SK-N-SH (cell line): Measurements from ENCODE around the gene PTPRJ. TPM values are rescaled to one million over a fixed set of nuclear protein-coding genes. Genes with fewer than 3 reads are reported as not detected.

Source experiments
- CTCF ChIA-PET: fragments of 300-600, 350-600 bp; formaldehyde crosslinking; extraction: SDS; loops from one replicate; lab custom pipeline; 2021; lab: Yijun Ruan, JAX
- POLR2A ChIA-PET: fragments of 350-600 bp; sonication (Branson Sonifier 250); formaldehyde crosslinking; extraction: SDS; loops from one replicate; lab custom pipeline; 2020; ENCODE audit warnings: antibody characterized with exemption, inconsistent platforms; lab: Yijun Ruan, JAX
- DNase-seq: peaks from one replicate; pipeline ENCODE4 v3.0.0; 2012
- H2AFZ ChIP-seq: fragments of 200-600 bp; sonication (generic); 2 replicates; pipeline ENCODE4 v1.8.1; 2016; ENCODE audit warnings: antibody characterized with exemption, mild to moderate bottlenecking, low read depth
- H3F3A ChIP-seq: fragments of 200-600 bp; sonication (generic); replicated peaks from 2 replicates; pipeline ENCODE3; 2016; ENCODE audit warnings: antibody characterized with exemption, mild to moderate bottlenecking; ENCODE audit not compliant: insufficient read depth
- H3K27ac ChIP-seq, 2 experiments: fragments of 200-500 bp in 1 of 2; fragments of 200-600 bp in 1 of 2; sonication (Bioruptor generic) in 1 of 2; sonication (generic), shearing (Covaris generic) in 1 of 2; 2 replicates each; pipeline versions ENCODE4 v1.5.1 to v1.6.1; 2014 to 2016; ENCODE audit warnings: low read depth in 2 of 2, inconsistent platforms in 1 of 2, low read length in 1 of 2, mild to moderate bottlenecking in 1 of 2, mixed read lengths in 1 of 2
- H3K27me3 ChIP-seq: fragments of 200-600 bp; sonication (generic), shearing (Covaris generic); 2 replicates; pipeline ENCODE4 v1.6.1; 2016; ENCODE audit warnings: mixed run types; ENCODE audit not compliant: insufficient read depth
- H3K36me3 ChIP-seq, 2 experiments: fragments of 200-500 bp in 1 of 2; fragments of 200-600 bp in 1 of 2; sonication (Bioruptor generic) in 1 of 2; sonication (generic) in 1 of 2; replicated peaks in 1 of 2; 2 replicates each; pipeline versions ENCODE3 to v1.5.1; 2014 to 2016; ENCODE audit warnings: low read length in 1 of 2, mild to moderate bottlenecking in 1 of 2; ENCODE audit not compliant: insufficient read depth in 2 of 2, control insufficient read depth in 1 of 2
- H3K4me1 ChIP-seq, 2 experiments: fragments of 200-500 bp in 1 of 2; fragments of 200-600 bp in 1 of 2; sonication (Bioruptor generic) in 1 of 2; sonication (generic), shearing (Covaris generic) in 1 of 2; 2 replicates each; pipeline versions ENCODE4 v1.5.1 to v1.6.1; 2014 to 2016; ENCODE audit warnings: low read depth in 1 of 2, low read length in 1 of 2, mixed run types in 1 of 2; ENCODE audit not compliant: insufficient read depth in 2 of 2, control insufficient read depth in 1 of 2
- H3K4me2 ChIP-seq: fragments of 200-600 bp; sonication (generic), shearing (Covaris generic); 2 replicates; pipeline ENCODE4 v1.6.1; 2017; ENCODE audit warnings: mixed run types
- H3K4me3 ChIP-seq, 2 experiments: fragments of 200-500 bp in 1 of 2; fragments of 200-600 bp in 1 of 2; sonication (Bioruptor generic) in 1 of 2; sonication (generic), shearing (Covaris generic) in 1 of 2; 2 replicates each; pipeline versions ENCODE4 v1.5.1 to v1.8.1; 2014 to 2016; ENCODE audit warnings: low read depth in 2 of 2, inconsistent platforms in 1 of 2, low read length in 1 of 2, mild to moderate bottlenecking in 1 of 2, mixed read lengths in 1 of 2, moderate library complexity in 1 of 2
- H3K79me2 ChIP-seq: fragments of 200-600 bp; sonication (generic); 2 replicates; pipeline ENCODE4 v1.8.1; 2017; ENCODE audit warnings: mild to moderate bottlenecking; ENCODE audit not compliant: insufficient read depth
- H3K9ac ChIP-seq: fragments of 200-600 bp; sonication (generic); 2 replicates; pipeline ENCODE4 v1.6.1; 2017; ENCODE audit warnings: mixed run types
- H3K9me2 ChIP-seq: fragments of 200-600 bp; sonication (generic); 2 replicates; pipeline ENCODE4 v1.6.1; 2017; ENCODE audit warnings: mixed run types
- H3K9me3 ChIP-seq: fragments of 200-600 bp; sonication (generic); 2 replicates; pipeline ENCODE4 v1.6.1; 2017; ENCODE audit warnings: mixed run types, mild to moderate bottlenecking, moderate library complexity
- H4K20me1 ChIP-seq: fragments of 200-600 bp; sonication (generic); 2 replicates; pipeline ENCODE4 v1.6.1; 2017; ENCODE audit warnings: mild to moderate bottlenecking, mixed run types; ENCODE audit not compliant: insufficient read depth
- CHD2 ChIP-seq: fragments of 150-350 bp; IDR thresholded peaks from 2 replicates; pipeline ENCODE4 v1.6.1; 2018; ENCODE audit warnings: low read length; ENCODE audit not compliant: partially characterized antibody
- EP300 ChIP-seq, 2 experiments: IDR thresholded peaks; 2 replicates each; pipeline versions ENCODE4 v1.4.0 to v1.6.1; 2012; ENCODE audit warnings: borderline replicate concordance in 1 of 2, low read depth in 1 of 2, low read length in 1 of 2
- FOSL2 ChIP-seq: IDR thresholded peaks from 2 replicates; pipeline ENCODE4 v1.4.0; 2012; ENCODE audit warnings: low read depth, mild to moderate bottlenecking, moderate library complexity, borderline replicate concordance
- FOXM1 ChIP-seq: IDR thresholded peaks from 2 replicates; pipeline ENCODE4 v1.4.0; 2012; ENCODE audit warnings: low read depth, mild to moderate bottlenecking
- GABPA ChIP-seq: IDR thresholded peaks from 2 replicates; pipeline ENCODE4 v1.4.0; 2012; ENCODE audit warnings: low read depth, mild to moderate bottlenecking
- GATA2 ChIP-seq: sonication (generic); formaldehyde crosslinking; IDR thresholded peaks from 2 replicates; pipeline ENCODE4 v1.5.0; 2020; ENCODE audit warnings: mild to moderate bottlenecking, missing genetic modification reagents
- JUND ChIP-seq: IDR thresholded peaks from 2 replicates; pipeline ENCODE4 v1.4.0; 2012
- MAX ChIP-seq: IDR thresholded peaks from 2 replicates; pipeline ENCODE4 v1.4.0; 2012; ENCODE audit warnings: low read depth
- NFIC ChIP-seq: IDR thresholded peaks from 2 replicates; pipeline ENCODE4 v1.4.0; 2012; ENCODE audit warnings: borderline replicate concordance
- PBX3 ChIP-seq: IDR thresholded peaks from 2 replicates; pipeline ENCODE4; 2012
- POLR2AphosphoS5 ChIP-seq: IDR thresholded peaks from 2 replicates; pipeline ENCODE4 v1.6.1; 2012; ENCODE audit warnings: low read depth, low read length
- RAD21 ChIP-seq: IDR thresholded peaks from 2 replicates; pipeline ENCODE4 v1.6.1; 2012; ENCODE audit warnings: mild to moderate bottlenecking, low read length
- RCOR1 ChIP-seq: fragments of 150-350 bp; IDR thresholded peaks from 2 replicates; pipeline ENCODE4 v1.6.1; 2017; ENCODE audit warnings: antibody characterized with exemption, low read length
- RFX5 ChIP-seq: IDR thresholded peaks from 2 replicates; pipeline ENCODE4 v1.6.1; 2012; ENCODE audit warnings: mild to moderate bottlenecking, improper control_type of control experiment, low read length
- RXRA ChIP-seq: IDR thresholded peaks from 2 replicates; pipeline ENCODE4 v1.4.0; 2012; ENCODE audit warnings: low read depth, mild to moderate bottlenecking, borderline replicate concordance
- SIN3A ChIP-seq: IDR thresholded peaks from 2 replicates; pipeline ENCODE4 v1.6.1; 2012; ENCODE audit warnings: low read depth, mild to moderate bottlenecking, low read length, moderate library complexity, borderline replicate concordance
- TCF12 ChIP-seq: IDR thresholded peaks from 2 replicates; pipeline ENCODE4 v1.4.0; 2012
- TEAD4 ChIP-seq: IDR thresholded peaks from 2 replicates; pipeline ENCODE4 v1.4.0; 2012; ENCODE audit warnings: mild to moderate bottlenecking, borderline replicate concordance; ENCODE audit not compliant: insufficient read depth
- ZBTB33 ChIP-seq: IDR thresholded peaks from 2 replicates; pipeline ENCODE4 v1.4.0; 2012; ENCODE audit warnings: low read depth, borderline replicate concordance
- WGBS: methylation state at CpG from one replicate; pipeline ENCODE4 v1.1.6; 2017; ENCODE audit warnings: low lambda C conversion rate; 5-methylcytosine and 5-hydroxymethylcytosine counted together
- polyA plus RNA-seq, 3 experiments: library from polyadenylated mRNA; depleted of rRNA; stranded (reverse); fragments of >200 nt; gene quantifications; 2 replicates each; pipeline ENCODE4 v1.2.3, GENCODE V29; 2012

Gene PTPRJ
- polyA plus RNA-seq, 1 of the 3 experiments (the other 2 are of a cell fraction), result 4.5 TPM

GRCh38 chr11:47992959-47993820 lies 12.8 kb downstream of the PTPRJ start:
- peaks cover 5% of the 10 kb centered on the region for H4K20me1 ChIP-seq
- no peaks in the 10 kb centered on the region for H3K9me3 ChIP-seq
- no peak overlapping the region for H3K4me2 ChIP-seq
- ChIA-PET POLR2A (no interaction called here), CTCF (interaction anchor here (0.8 to 1.3 kb wide), 2 partner anchors 8 to 10 kb away, joined by 3 to 4 read pairs; no protein-coding TSS in a partner anchor)
- peaks cover 98% of the 10 kb centered on the region for H3K79me2 ChIP-seq
- H3K9ac ChIP-seq, result no peak overlapping the region
- H3K27ac ChIP-seq, result peak overlapping the region in 1 of 2 experiments; percentile 62; a peak in 2 of 4 replicates
- H3K27me3 ChIP-seq, result no peaks in the 10 kb centered on the region
- peaks cover 33% of the 10 kb centered on the region for H3F3A ChIP-seq
- H3K4me1 ChIP-seq, result peaks cover 5 to 18% of the 10 kb centered on the region in 2 experiments; a peak in 2 of 4 replicates
- H2AFZ ChIP-seq, result no peak overlapping the region
- no peak for DNase-seq
- H3K4me3 ChIP-seq, result no peak overlapping the region
- H3K9me2 ChIP-seq, result no peaks in the 10 kb centered on the region
- WGBS, result 51% methylated on average over 11 of the region's 11 CpGs
- no peaks in the 10 kb centered on the region for H3K36me3 ChIP-seq
- 0 out of 2 replicates have a peak, but pooled peaks have one; percentile 14 for TF ChIP-seq NFIC
- no peak for TF ChIP-seq RAD21
- TF ChIP-seq FOXM1, result 0 out of 2 replicates have a peak, but pooled peaks have one; percentile 62
- TF ChIP-seq TCF12, result peak; percentile 56; the same call in 1 of the 2 replicates
- TF ChIP-seq EP300 (IDR thresholded peaks at IDR 0.05; ENCODE audit: borderline replicate concordance in 1 of 2, low read depth in 1 of 2, low read length in 1 of 2), result peak in 1 of 2 experiments; percentile 51; a peak in 1 of 4 replicates
- peak; percentile 57; the same call in 1 of the 2 replicates for TF ChIP-seq RXRA
- TF ChIP-seq FOSL2, result peak; percentile 78
- peak; percentile 59 for TF ChIP-seq JUND
- no peak for TF ChIP-seq PBX3
- TF ChIP-seq, all 33 proteins: peak for 7

GRCh38 chr11:47994417-47994816 lies 14.1 kb downstream of the PTPRJ start:
- ChIA-PET CTCF (no interaction called here), POLR2A (no interaction called here)
- TF ChIP-seq FOXM1, result no peak
- no peak for TF ChIP-seq RFX5
- no peak for TF ChIP-seq POLR2AphosphoS5
- TF ChIP-seq NFIC, result no peak
- no peak for TF ChIP-seq ZBTB33
- no peak for TF ChIP-seq CHD2
- no peak for TF ChIP-seq RAD21
- TF ChIP-seq FOSL2, result no peak
- no peak for TF ChIP-seq GATA2
- no peak for TF ChIP-seq RCOR1
- TF ChIP-seq MAX, result no peak
- TF ChIP-seq TEAD4, result no peak
- no peak for TF ChIP-seq GABPA
- TF ChIP-seq PBX3, result no peak
- TF ChIP-seq SIN3A, result no peak
- Histone ChIP-seq H3K79me2 (peaks cover 98% of the 10 kb centered on the region), H3K9me3 (no peaks in the 10 kb centered on the region), H3K9ac (no peak overlapping the region), H3K36me3 (no peaks in the 10 kb centered on the region), H3K27ac (no peak overlapping the region), H3K4me1 (peaks cover 5 to 18% of the 10 kb centered on the region in 2 experiments; a peak in 2 of 4 replicates), H3F3A (peaks cover 33% of the 10 kb centered on the region), H3K27me3 (no peaks in the 10 kb centered on the region), H4K20me1 (peaks cover 5% of the 10 kb centered on the region), H3K9me2 (no peaks in the 10 kb centered on the region), H2AFZ (no peak overlapping the region), H3K4me3 (no peak overlapping the region), H3K4me2 (no peak overlapping the region)
- no peak for DNase-seq
- 98% methylated on average over 4 of the region's 4 CpGs for WGBS
